ENCODE data around the gene ANKRD23.

DNA sequence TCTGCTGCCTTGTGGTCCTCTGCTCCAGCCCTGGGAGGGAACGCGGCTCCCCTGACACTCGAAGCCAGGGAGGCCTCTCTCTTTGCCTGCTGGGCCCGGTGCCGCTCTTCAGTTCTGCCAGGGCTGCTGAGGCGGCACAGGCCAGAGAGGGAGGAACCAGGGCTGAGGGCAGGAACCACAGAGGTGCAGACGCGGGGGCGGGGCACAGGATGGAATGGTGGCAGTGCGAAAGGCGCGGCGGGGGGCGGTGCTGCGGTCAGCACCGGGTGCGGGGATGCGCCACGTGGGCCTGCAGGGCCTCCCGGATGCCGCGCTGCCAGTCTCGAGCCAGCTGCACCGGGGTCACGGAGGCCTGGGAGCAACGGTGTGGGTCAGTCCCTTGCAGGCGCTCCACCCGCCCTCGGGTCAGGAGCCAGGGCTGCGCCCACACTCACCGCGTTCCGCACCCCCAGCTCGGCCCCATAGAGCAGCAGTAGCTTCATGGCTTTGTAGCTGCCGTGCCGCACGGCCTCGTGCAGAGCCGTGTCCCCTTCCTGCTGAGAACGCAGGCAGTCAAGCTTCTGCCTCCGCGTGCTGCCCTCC, 4.4 kb downstream of the ANKRD23 start:
- TF ChIP-seq, protein P1, sequence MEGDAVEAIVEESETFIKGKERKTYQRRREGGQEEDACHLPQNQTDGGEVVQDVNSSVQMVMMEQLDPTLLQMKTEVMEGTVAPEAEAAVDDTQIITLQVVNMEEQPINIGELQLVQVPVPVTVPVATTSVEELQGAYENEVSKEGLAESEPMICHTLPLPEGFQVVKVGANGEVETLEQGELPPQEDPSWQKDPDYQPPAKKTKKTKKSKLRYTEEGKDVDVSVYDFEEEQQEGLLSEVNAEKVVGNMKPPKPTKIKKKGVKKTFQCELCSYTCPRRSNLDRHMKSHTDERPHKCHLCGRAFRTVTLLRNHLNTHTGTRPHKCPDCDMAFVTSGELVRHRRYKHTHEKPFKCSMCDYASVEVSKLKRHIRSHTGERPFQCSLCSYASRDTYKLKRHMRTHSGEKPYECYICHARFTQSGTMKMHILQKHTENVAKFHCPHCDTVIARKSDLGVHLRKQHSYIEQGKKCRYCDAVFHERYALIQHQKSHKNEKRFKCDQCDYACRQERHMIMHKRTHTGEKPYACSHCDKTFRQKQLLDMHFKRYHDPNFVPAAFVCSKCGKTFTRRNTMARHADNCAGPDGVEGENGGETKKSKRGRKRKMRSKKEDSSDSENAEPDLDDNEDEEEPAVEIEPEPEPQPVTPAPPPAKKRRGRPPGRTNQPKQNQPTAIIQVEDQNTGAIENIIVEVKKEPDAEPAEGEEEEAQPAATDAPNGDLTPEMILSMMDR (IDR thresholded peaks at IDR 0.05 in 8 of 11, conservative IDR thresholded peaks at IDR 0.05 in 3 of 11), result no peak
- TF ChIP-seq POLR2AphosphoS5 (IDR thresholded peaks at IDR 0.05), result peak; percentile 71 to 86 (median 80)
